KMS-11 (cell line): Measurements from ENCODE around the gene MCRIP2.
A peak's percentile ranks its signal among the peaks of the same experiment; 100 is the strongest.

Experiments
- H2AFZ ChIP-seq: fragments of 200-600 bp; sonication (generic); 2 replicates; pipeline ENCODE4 v1.6.1; 2016; ENCODE audit warnings: antibody characterized with exemption, mixed run types, low read depth
- H3K27ac ChIP-seq: fragments of 200-600 bp; sonication (generic); 2 replicates; pipeline ENCODE4 v1.6.1; 2016; ENCODE audit warnings: mild to moderate bottlenecking, mixed run types
- H3K27me3 ChIP-seq: fragments of 200-600 bp; sonication (generic); 2 replicates; pipeline ENCODE4 v1.6.1; 2017; ENCODE audit warnings: mild to moderate bottlenecking, low read depth, mixed run types, moderate library complexity; ENCODE audit not compliant: insufficient read depth
- H3K36me3 ChIP-seq: fragments of 200-600 bp; sonication (generic); 2 replicates; pipeline ENCODE4 v1.6.1; 2017; ENCODE audit warnings: mild to moderate bottlenecking, mixed run types; ENCODE audit not compliant: insufficient read depth
- H3K4me1 ChIP-seq: fragments of 200-600 bp; sonication (generic); 2 replicates; pipeline ENCODE4 v1.6.1; 2016; ENCODE audit warnings: mild to moderate bottlenecking, low read depth, mixed run types; ENCODE audit not compliant: poor library complexity, severe bottlenecking
- H3K4me2 ChIP-seq: fragments of 200-600 bp; sonication (generic); 2 replicates; pipeline ENCODE4 v1.7.0; 2016; ENCODE audit warnings: mild to moderate bottlenecking, mixed run types
- H3K4me3 ChIP-seq: fragments of 200-600 bp; sonication (generic); IDR thresholded peaks from 2 replicates; pipeline ENCODE4 v1.6.1; 2017; ENCODE audit warnings: low read depth, low read length, mixed read lengths; ENCODE audit not compliant: insufficient read depth
- H3K79me2 ChIP-seq: fragments of 200-600 bp; sonication (generic); 2 replicates; pipeline ENCODE4 v1.6.1; 2016; ENCODE audit warnings: low read depth, mixed run types; ENCODE audit not compliant: insufficient read depth
- H3K9ac ChIP-seq: fragments of 200-600 bp; sonication (generic); 2 replicates; pipeline ENCODE4 v1.6.1; 2016; ENCODE audit warnings: mild to moderate bottlenecking, mixed run types
- H4K20me1 ChIP-seq: fragments of 200-600 bp; sonication (generic); 2 replicates; pipeline ENCODE4 v1.6.1; 2016; ENCODE audit warnings: mild to moderate bottlenecking, mixed run types; ENCODE audit not compliant: insufficient read depth
- TF ChIP-seq, protein P1 (sequence below): fragments of 200-600 bp; sonication (generic); conservative IDR thresholded peaks from 2 replicates; pipeline ENCODE4 v1.6.1; 2017; ENCODE audit warnings: low read depth, mild to moderate bottlenecking, antibody characterized with exemption, low read length, moderate library complexity, mixed read lengths

The MCRIP2 gene

DNA sequence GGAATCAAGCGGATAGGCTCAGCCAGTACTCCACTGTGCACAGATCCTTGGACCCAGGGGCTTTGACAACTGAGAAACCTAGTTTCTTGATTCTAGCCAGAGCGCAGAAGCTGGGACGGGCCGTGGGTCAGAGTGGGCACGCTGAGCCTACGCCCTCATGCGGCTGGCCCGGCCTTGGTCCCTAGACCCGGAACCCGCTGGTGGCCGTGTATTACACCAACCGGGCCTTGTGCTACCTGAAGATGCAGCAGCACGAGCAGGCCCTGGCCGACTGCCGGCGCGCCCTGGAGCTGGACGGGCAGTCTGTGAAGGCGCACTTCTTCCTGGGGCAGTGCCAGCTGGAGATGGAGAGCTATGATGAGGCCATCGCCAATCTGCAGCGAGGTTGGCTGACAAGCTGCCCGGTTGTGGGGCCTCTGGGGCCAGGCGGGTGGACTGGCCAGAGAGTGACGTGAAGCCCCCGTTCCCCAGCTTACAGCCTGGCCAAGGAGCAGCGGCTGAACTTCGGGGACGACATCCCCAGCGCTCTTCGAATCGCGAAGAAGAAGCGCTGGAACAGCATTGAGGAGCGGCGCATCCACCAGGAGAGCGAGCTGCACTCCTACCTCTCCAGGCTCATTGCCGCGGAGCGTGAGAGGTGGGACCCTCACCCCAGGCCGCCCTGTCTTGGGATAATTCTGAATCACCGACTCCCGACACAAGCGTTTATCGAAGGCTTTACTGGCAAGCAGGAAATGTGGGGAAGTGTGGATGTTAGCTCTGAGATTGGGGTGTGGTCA, 39.5 kb downstream of the MCRIP2 start:
- Histone ChIP-seq H2AFZ (peak overlapping the region; percentile 69; the same call in 1 of the 2 replicates), H4K20me1 (no peaks in the 10 kb centered on the region), H3K27ac (peak overlapping the region; percentile 44; the same call in 1 of the 2 replicates)

DNA sequence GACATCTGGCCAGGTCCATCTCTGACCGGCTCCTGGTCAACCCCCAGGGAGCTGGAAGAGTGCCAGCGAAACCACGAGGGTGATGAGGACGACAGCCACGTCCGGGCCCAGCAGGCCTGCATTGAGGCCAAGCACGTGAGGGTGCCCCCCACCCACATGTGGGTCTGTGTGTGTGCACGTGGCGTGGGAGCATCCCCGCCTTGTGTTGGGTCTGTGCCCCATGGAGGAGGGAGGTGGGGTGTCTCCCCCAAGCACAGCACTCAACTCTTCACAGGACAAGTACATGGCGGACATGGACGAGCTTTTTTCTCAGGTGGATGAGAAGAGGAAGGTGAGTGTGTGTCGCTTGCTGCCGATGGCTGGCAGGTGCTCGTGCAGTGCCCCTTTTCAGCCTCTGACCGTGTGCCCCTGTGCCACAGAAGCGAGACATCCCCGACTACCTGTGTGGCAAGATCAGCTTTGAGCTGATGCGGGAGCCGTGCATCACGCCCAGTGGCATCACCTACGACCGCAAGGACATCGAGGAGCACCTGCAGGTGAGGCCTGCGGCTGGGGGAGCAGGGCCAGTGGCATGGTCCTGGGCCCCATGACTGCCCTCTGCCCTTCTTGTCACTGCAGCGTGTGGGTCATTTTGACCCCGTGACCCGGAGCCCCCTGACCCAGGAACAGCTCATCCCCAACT, 40.3 kb downstream of the MCRIP2 start:
- Histone ChIP-seq H4K20me1 (no peaks in the 10 kb centered on the region), H3K9ac (no peak overlapping the region), H3K27me3 (no peaks in the 10 kb centered on the region)

More for the DNA sequence above, 39.5 kb downstream of the MCRIP2 start:
- Histone ChIP-seq H3K36me3 (no peaks in the 10 kb centered on the region; the same call in 1 of the 2 replicates), H3K27me3 (no peaks in the 10 kb centered on the region), H3K4me1 (no peaks in the 10 kb centered on the region), H3K4me2 (peak overlapping the region; percentile 91), H3K4me3 (no peak overlapping the region), H3K79me2 (peaks cover 18% of the 10 kb centered on the region), H3K9ac (peak overlapping the region; percentile 55; the same call in 1 of the 2 replicates)
- TF ChIP-seq, protein P1, sequence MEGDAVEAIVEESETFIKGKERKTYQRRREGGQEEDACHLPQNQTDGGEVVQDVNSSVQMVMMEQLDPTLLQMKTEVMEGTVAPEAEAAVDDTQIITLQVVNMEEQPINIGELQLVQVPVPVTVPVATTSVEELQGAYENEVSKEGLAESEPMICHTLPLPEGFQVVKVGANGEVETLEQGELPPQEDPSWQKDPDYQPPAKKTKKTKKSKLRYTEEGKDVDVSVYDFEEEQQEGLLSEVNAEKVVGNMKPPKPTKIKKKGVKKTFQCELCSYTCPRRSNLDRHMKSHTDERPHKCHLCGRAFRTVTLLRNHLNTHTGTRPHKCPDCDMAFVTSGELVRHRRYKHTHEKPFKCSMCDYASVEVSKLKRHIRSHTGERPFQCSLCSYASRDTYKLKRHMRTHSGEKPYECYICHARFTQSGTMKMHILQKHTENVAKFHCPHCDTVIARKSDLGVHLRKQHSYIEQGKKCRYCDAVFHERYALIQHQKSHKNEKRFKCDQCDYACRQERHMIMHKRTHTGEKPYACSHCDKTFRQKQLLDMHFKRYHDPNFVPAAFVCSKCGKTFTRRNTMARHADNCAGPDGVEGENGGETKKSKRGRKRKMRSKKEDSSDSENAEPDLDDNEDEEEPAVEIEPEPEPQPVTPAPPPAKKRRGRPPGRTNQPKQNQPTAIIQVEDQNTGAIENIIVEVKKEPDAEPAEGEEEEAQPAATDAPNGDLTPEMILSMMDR, result no peak

DNA sequence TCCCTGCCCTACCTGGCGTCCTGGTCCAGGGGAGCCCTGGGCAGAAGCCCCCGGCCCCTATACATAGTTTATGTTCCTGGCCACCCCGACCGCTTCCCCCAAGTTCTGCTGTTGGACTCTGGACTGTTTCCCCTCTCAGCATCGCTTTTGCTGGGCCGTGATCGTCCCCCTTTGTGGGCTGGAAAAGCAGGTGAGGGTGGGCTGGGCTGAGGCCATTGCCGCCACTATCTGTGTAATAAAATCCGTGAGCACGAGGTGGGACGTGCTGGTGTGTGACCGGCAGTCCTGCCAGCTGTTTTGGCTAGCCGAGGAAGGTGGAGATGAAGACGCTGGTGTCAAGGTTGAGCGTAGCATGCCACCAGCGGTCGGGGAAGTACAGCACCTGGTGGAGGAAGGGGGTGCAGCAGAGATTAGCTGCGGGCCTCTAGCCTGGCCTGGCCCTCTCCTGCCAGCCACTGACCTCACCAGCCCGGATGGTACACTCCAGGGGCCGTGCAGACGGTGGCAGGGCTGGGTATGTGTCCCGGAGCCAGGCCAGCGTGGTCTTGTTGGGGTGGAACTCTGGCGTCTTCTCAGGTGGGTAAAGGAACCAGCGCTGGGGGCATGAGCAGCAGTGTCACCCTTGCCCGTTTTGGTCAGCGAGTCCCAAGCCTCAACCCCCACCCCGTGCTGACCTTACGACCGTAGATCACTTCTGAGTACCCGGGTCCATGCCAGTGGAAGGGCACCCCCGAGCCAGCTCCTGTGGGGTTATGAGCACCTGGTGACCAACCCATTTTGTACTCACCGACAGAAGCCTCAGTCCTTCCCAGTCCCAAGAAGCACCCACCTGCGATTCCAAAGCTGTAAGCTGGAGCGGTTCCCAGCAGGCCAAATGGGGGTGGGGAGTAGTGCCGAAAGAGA, 41.1 kb downstream of the MCRIP2 start:
- Histone ChIP-seq H3K4me1 (no peaks in the 10 kb centered on the region), H3K9ac (no peak overlapping the region)
- TF ChIP-seq, protein P1, result no peak

More for the DNA sequence above, 40.3 kb downstream of the MCRIP2 start:
- H3K27ac ChIP-seq, result no peak overlapping the region
- peak overlapping the region; percentile 91 for H3K4me2 ChIP-seq
- H3K79me2 ChIP-seq, result peaks cover 18% of the 10 kb centered on the region
- H3K4me1 ChIP-seq, result no peaks in the 10 kb centered on the region
- TF ChIP-seq, protein P1, result no peak
- H2AFZ ChIP-seq, result no peak overlapping the region
- H3K4me3 ChIP-seq, result no peak overlapping the region
- no peaks in the 10 kb centered on the region; the same call in 1 of the 2 replicates for H3K36me3 ChIP-seq

DNA sequence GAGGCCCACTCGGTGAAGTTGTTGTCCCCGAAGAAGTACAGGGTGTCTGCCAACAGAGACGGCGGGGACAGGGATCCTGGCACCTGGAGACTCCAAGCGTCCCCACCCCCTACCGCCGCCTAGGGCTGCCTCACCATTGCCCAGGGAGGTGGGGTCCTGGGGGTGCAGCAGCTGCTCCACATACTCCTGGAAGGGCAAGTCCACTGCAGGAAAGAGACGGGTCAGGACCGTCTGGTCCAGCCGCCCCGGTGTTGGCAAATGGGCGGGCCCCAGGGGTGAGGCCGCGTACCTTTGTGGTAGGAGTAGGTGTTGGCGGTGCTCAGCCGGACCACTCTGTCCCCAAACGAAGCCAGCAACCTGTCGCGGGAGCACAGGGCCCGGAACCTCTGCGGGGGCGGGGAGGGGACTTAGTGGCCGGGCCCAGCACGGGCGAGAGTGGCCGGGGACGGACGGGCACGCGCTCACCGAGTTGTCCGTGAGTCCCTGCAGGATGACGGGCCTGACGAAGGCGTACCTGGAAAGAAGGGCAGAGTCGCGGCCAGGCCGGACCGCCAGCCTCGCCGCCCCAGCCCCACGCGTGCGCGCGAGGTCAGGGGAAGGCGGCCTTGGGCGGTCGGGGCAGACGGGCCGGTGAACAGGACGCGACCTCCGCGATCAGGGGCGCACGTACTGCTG, 41.9 kb downstream of the MCRIP2 start:
- Histone ChIP-seq H2AFZ (no peak overlapping the region), H3K9ac (no peak overlapping the region), H3K27ac (no peak overlapping the region), H3K4me2 (no peak overlapping the region), H3K36me3 (no peaks in the 10 kb centered on the region; the same call in 1 of the 2 replicates), H3K4me1 (no peaks in the 10 kb centered on the region), H3K4me3 (no peak overlapping the region), H3K27me3 (no peaks in the 10 kb centered on the region), H4K20me1 (no peaks in the 10 kb centered on the region), H3K79me2 (peaks cover 18% of the 10 kb centered on the region)
- TF ChIP-seq, protein P1, result no peak

More for the DNA sequence above, 41.1 kb downstream of the MCRIP2 start:
- no peaks in the 10 kb centered on the region; the same call in 1 of the 2 replicates for H3K36me3 ChIP-seq
- no peaks in the 10 kb centered on the region for H3K27me3 ChIP-seq
- H3K4me3 ChIP-seq, result no peak overlapping the region
- H2AFZ ChIP-seq, result no peak overlapping the region
- H3K4me2 ChIP-seq, result no peak overlapping the region
- H4K20me1 ChIP-seq, result no peaks in the 10 kb centered on the region
- H3K27ac ChIP-seq, result no peak overlapping the region
- peaks cover 18% of the 10 kb centered on the region for H3K79me2 ChIP-seq
